Activated CD4-positive, alpha-beta T cell treated with anti-CD3 and anti-CD28 coated beads, Interleukin-2, amount 10 ng/mL, durations not matched to agents 24 days and 14 days (primary cell): ENCODE results near the gene ARHGEF10L. TPM values are rescaled to one million over a fixed set of nuclear protein-coding genes. Genes with fewer than 3 reads are reported as not detected.

Experiments used
- DNase-seq: peaks from one replicate; pipeline ENCODE4 v3.0.0; 2022
- H3K27ac Mint-ChIP-seq: one replicate; pipeline ENCODE4 v1.8.0; 2022; ENCODE audit warnings: mild to moderate bottlenecking, mixed read lengths
- H3K27me3 Mint-ChIP-seq: one replicate; pipeline ENCODE4 v1.8.0; 2022; ENCODE audit warnings: mixed read lengths
- H3K36me3 Mint-ChIP-seq: one replicate; pipeline ENCODE4 v1.8.0; 2022; ENCODE audit warnings: low read depth, mild to moderate bottlenecking, mixed read lengths
- H3K4me1 Mint-ChIP-seq: one replicate; pipeline ENCODE4 v1.8.0; 2021; ENCODE audit warnings: mixed read lengths
- H3K4me3 Mint-ChIP-seq: one replicate; pipeline ENCODE4 v1.8.0; 2022; ENCODE audit warnings: mild to moderate bottlenecking, moderate library complexity, mixed read lengths
- H3K9me3 Mint-ChIP-seq: one replicate; pipeline ENCODE4 v1.8.0; 2021; ENCODE audit warnings: mixed read lengths
- intact Hi-C: fragments of 100-400 bp; cut with micrococcal nuclease; formaldehyde crosslinking; loops from one replicate; pipeline ENCODE4 v1.15.1; 2023
- total RNA-seq: library from RNA; stranded (reverse); gene quantifications from 2 replicates; pipeline ENCODE4 v1.2.3, GENCODE V29; 2022

Gene ARHGEF10L
- total RNA-seq, 1 donor from 2014 or later, result not detected

- H3K9me3 Mint-ChIP-seq, result no peaks in the 10 kb centered on the region
- H3K27ac Mint-ChIP-seq, result no peak overlapping the region
- H3K4me1 Mint-ChIP-seq, result no peaks in the 10 kb centered on the region
- no peaks in the 10 kb centered on the region for H3K27me3 Mint-ChIP-seq
- no peak overlapping the region for H3K4me3 Mint-ChIP-seq
- H3K36me3 Mint-ChIP-seq, result no peaks in the 10 kb centered on the region
- intact Hi-C loops, result no loop called here
- DNase-seq, result no peak
These were observed 96.3 kb downstream of the ARHGEF10L start for GRCh38 chr1:17635811-17636210.

- Mint-ChIP-seq H3K27ac (no peak overlapping the region), H3K4me1 (no peaks in the 10 kb centered on the region), H3K9me3 (no peaks in the 10 kb centered on the region), H3K4me3 (no peak overlapping the region), H3K36me3 (no peaks in the 10 kb centered on the region), H3K27me3 (no peaks in the 10 kb centered on the region)
- intact Hi-C loops, result no loop called here
- DNase-seq, result no peak
These were observed 97.1 kb downstream of the ARHGEF10L start for GRCh38 chr1:17636612-17637011.

GRCh38 chr1:17637055-17637454, 97.6 kb downstream of the ARHGEF10L start:
- Mint-ChIP-seq H3K9me3 (no peaks in the 10 kb centered on the region), H3K4me1 (no peaks in the 10 kb centered on the region), H3K4me3 (no peak overlapping the region), H3K27ac (no peak overlapping the region), H3K27me3 (no peaks in the 10 kb centered on the region), H3K36me3 (no peaks in the 10 kb centered on the region)
- intact Hi-C loops, result no loop called here
- DNase-seq, result no peak

GRCh38 chr1:17639703-17640340, 100.3 kb downstream of the ARHGEF10L start:
- H3K4me1 Mint-ChIP-seq, result no peaks in the 10 kb centered on the region
- no peaks in the 10 kb centered on the region for H3K9me3 Mint-ChIP-seq
- intact Hi-C loops, result no loop called here
- no peak overlapping the region for H3K27ac Mint-ChIP-seq
- no peaks in the 10 kb centered on the region for H3K36me3 Mint-ChIP-seq
- H3K4me3 Mint-ChIP-seq, result no peak overlapping the region
- H3K27me3 Mint-ChIP-seq, result no peaks in the 10 kb centered on the region
- DNase-seq, result no peak

GRCh38 chr1:17640393-17640792, 100.9 kb downstream of the ARHGEF10L start:
- H3K36me3 Mint-ChIP-seq, result no peaks in the 10 kb centered on the region
- no peak for DNase-seq
- H3K4me3 Mint-ChIP-seq, result no peak overlapping the region
- H3K27ac Mint-ChIP-seq, result no peak overlapping the region
- no peaks in the 10 kb centered on the region for H3K9me3 Mint-ChIP-seq
- intact Hi-C loops, result no loop called here
- H3K4me1 Mint-ChIP-seq, result no peaks in the 10 kb centered on the region
- H3K27me3 Mint-ChIP-seq, result no peaks in the 10 kb centered on the region

- no peaks in the 10 kb centered on the region for H3K4me1 Mint-ChIP-seq
- H3K9me3 Mint-ChIP-seq, result no peaks in the 10 kb centered on the region
- no peaks in the 10 kb centered on the region for H3K27me3 Mint-ChIP-seq
- no peak overlapping the region for H3K27ac Mint-ChIP-seq
- intact Hi-C loops, result no loop called here
- no peak for DNase-seq
- no peak overlapping the region for H3K4me3 Mint-ChIP-seq
- no peaks in the 10 kb centered on the region for H3K36me3 Mint-ChIP-seq
These were observed 101.5 kb downstream of the ARHGEF10L start for GRCh38 chr1:17640975-17641374.

- no peak overlapping the region for H3K4me3 Mint-ChIP-seq
- no peak for DNase-seq
- H3K4me1 Mint-ChIP-seq, result no peaks in the 10 kb centered on the region
- intact Hi-C loops, result no loop called here
- H3K36me3 Mint-ChIP-seq, result no peaks in the 10 kb centered on the region
- H3K27me3 Mint-ChIP-seq, result no peaks in the 10 kb centered on the region
- H3K9me3 Mint-ChIP-seq, result no peaks in the 10 kb centered on the region
- H3K27ac Mint-ChIP-seq, result no peak overlapping the region
These were observed 102.7 kb downstream of the ARHGEF10L start for GRCh38 chr1:17642169-17642568.

- Mint-ChIP-seq H3K4me3 (no peak overlapping the region), H3K4me1 (no peaks in the 10 kb centered on the region), H3K36me3 (no peaks in the 10 kb centered on the region), H3K27me3 (no peaks in the 10 kb centered on the region), H3K9me3 (no peaks in the 10 kb centered on the region), H3K27ac (no peak overlapping the region)
- DNase-seq, result no peak
- intact Hi-C loops, result no loop called here
These were observed 103.4 kb downstream of the ARHGEF10L start for GRCh38 chr1:17642943-17643342.

- no peaks in the 10 kb centered on the region for H3K4me1 Mint-ChIP-seq
- no peak overlapping the region for H3K4me3 Mint-ChIP-seq
- H3K9me3 Mint-ChIP-seq, result no peaks in the 10 kb centered on the region
- DNase-seq, result no peak
- H3K36me3 Mint-ChIP-seq, result no peaks in the 10 kb centered on the region
- H3K27ac Mint-ChIP-seq, result no peak overlapping the region
- intact Hi-C loops, result no loop called here
- no peaks in the 10 kb centered on the region for H3K27me3 Mint-ChIP-seq
These were observed 104.6 kb downstream of the ARHGEF10L start for GRCh38 chr1:17643861-17644703.

- intact Hi-C loops, result no loop called here
- no peak overlapping the region for H3K27ac Mint-ChIP-seq
- DNase-seq, result no peak
- H3K4me3 Mint-ChIP-seq, result no peak overlapping the region
- H3K9me3 Mint-ChIP-seq, result no peaks in the 10 kb centered on the region
- H3K4me1 Mint-ChIP-seq, result no peaks in the 10 kb centered on the region
- H3K36me3 Mint-ChIP-seq, result no peaks in the 10 kb centered on the region
- no peaks in the 10 kb centered on the region for H3K27me3 Mint-ChIP-seq
These were observed 105.8 kb downstream of the ARHGEF10L start for GRCh38 chr1:17645068-17645911.

GRCh38 chr1:17646444-17647280, 107.2 kb downstream of the ARHGEF10L start:
- no peaks in the 10 kb centered on the region for H3K27me3 Mint-ChIP-seq
- no peak overlapping the region for H3K27ac Mint-ChIP-seq
- no peak for DNase-seq
- intact Hi-C loops, result no loop called here
- H3K36me3 Mint-ChIP-seq, result no peaks in the 10 kb centered on the region
- H3K9me3 Mint-ChIP-seq, result no peaks in the 10 kb centered on the region
- no peaks in the 10 kb centered on the region for H3K4me1 Mint-ChIP-seq
- no peak overlapping the region for H3K4me3 Mint-ChIP-seq

GRCh38 chr1:17648457-17649145, 109.1 kb downstream of the ARHGEF10L start:
- H3K9me3 Mint-ChIP-seq, result no peaks in the 10 kb centered on the region
- H3K4me3 Mint-ChIP-seq, result no peak overlapping the region

More at GRCh38 chr1:17648457-17649145, 109.1 kb downstream of the ARHGEF10L start:
- intact Hi-C loops, result no loop called here
- DNase-seq, result no peak
- no peaks in the 10 kb centered on the region for H3K27me3 Mint-ChIP-seq
- no peak overlapping the region for H3K27ac Mint-ChIP-seq
- no peaks in the 10 kb centered on the region for H3K4me1 Mint-ChIP-seq
- no peaks in the 10 kb centered on the region for H3K36me3 Mint-ChIP-seq
